Activated gamma-delta T cell treated with Interleukin-2 at 50 U/mL for 16 hours (primary cell): ENCODE data around the gene BGN.
A peak's percentile ranks its signal among the peaks of the same experiment; 100 is the strongest.

Experiments used
- DNase-seq: peaks from one replicate; pipeline ENCODE4 v3.0.0-alpha.2; 2020

Gene BGN

GRCh38 chrX:153494541-153495361, at the start of gene BGN:
BGN (plus strand) TSS chrX:153494980; CDS start chrX:153504632, 9,652 bp downstream.
- DNase-seq: peak; percentile 14

- peak; percentile 3 for DNase-seq
These were observed 49.5 kb upstream of the BGN start for GRCh38 chrX:153445106-153445855.

DNA sequence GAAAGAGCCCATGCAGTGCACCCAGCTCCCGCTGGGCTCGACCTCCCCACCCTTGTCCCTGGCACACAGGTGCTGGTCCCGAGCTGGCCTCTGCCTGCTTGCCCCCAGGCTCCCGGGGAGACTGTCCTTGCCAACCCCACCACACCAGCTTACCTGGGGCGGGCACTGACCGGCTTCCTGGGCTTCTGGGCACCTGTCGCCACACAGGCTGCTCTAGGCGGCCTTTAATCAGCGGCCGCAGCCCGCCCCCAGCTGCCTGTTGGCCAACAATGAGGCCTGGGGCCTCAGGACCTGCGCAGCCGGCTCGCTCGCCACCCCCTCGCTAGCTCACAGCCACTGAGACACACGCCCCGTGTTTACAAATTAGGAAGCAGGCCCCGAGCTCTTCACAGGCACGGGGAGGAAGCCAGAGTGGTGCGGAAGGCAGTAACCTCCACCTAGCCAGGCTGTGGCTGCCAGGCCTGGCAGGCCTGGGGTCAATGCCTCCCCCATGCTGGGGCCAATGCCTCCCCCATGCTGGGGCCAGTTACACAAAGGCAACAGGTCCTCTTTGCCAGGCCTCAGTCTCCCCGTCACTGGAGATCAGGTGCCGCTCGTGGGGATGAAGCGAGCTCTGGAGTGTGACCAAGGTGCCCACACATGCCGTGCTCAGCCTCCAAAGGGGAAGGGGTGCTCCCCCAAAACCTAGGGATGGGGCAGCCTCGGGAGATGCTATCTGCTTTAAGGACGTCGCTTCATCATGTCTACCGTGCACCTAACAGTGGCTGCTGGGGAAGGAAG, 48.7 kb upstream of the BGN start, which contains the start of gene TREX2:
TSS of gene TREX2 (minus strand) at position 201 of the 780 bp plus-strand sequence. CDS start 626 bp downstream, outside the sequence.
- no peak for DNase-seq

DNA sequence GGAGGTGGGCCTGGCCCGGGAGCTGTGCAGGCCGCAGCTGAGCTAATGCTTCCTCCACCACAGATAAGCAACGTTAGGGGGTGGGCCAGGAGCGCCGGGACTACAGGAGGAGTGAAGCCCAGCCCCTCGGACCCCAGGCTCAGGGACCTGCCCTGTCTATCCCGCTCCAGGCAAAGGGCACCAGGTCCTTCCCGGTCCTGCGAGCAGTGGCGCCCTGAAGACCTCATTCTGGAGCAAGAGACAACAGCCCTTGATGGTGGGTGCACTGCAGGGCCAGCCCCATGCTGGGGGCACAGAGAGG, 48.2 kb upstream of the BGN start:
- DNase-seq: no peak

- DNase-seq: no peak
These were observed 47.7 kb upstream of the BGN start for GRCh38 chrX:153446950-153447580.

- DNase-seq: no peak
These were observed 47.2 kb upstream of the BGN start for GRCh38 chrX:153447581-153447960.

- DNase-seq: no peak
These were observed 46.0 kb upstream of the BGN start for GRCh38 chrX:153448556-153449367.

DNA sequence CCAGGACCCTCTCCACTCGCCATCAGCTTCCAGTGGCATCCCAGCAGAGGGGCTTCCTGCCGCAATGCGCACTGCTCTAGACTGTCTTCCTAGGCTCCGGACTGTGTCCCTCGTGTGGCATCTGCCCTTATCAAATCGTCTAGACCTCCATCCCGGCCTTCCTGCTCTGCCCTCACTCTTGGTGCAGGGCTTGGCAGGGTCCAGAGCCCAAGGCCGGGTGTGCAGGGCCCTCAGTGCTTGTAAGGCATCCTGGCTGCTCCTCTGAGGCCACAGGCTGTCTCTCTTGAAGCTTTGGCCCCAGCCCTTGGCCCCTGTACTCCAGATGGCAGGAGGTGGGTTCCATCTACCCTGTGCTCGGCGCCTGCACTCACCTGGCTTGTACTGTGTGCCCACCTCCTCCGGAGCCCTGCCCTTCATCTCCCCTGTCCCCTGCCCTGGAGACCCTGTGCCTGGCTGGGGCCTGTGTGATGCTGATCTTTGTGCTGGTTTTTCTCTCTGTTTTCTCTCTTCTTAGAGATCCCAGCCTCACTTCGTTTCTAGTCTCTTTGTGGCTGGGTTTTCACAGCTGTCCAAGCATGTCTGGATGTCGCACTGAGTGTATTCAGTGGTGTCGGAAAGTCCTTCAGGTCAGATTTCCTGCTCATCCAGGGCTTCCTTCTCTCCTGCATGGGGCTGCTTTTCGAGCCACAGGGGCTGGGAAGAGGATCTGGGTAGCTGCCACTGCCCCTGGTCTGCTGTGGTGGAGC, 45.2 kb upstream of the BGN start:
- DNase-seq: no peak

DNA sequence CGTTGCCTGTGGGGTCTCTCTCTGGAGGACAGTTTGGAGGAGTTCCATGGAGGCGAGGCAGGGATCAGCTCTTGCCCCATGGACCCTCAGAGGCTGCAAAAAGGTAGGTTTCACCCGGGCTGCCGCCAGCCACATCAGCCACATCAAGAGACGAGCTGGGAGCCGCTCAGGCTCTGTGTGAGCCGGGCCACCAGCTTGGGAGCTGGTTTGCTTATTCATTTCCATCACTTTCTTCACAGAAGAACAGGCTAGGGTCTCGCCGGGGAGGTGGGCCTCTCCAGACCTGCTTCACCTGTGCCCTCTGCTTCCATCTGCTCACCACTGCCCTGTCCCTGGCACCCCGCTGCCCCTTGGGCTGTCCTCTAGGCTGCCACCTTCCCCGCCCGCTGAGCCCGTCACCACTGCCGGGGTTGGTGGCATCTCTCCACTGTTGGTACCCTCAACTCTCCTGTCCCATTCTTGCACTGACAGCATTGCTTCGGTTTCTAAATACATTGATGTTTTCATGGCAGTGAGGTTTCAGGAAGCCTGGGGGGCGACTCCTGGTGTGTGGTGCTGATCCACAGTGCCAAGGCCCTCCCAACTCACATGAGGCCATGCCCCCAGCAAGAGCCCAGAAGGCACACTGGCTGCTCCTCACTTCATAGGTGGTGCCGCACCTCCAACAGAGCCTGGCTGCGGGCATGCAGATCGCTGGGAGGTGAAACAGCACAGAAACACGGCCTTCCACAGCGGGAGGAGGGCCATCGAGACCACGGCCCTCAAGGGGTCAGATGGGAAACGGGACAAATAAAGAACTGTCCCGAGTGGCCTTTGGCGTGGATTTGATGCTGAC, 44.4 kb upstream of the BGN start:
- no peak for DNase-seq

DNA sequence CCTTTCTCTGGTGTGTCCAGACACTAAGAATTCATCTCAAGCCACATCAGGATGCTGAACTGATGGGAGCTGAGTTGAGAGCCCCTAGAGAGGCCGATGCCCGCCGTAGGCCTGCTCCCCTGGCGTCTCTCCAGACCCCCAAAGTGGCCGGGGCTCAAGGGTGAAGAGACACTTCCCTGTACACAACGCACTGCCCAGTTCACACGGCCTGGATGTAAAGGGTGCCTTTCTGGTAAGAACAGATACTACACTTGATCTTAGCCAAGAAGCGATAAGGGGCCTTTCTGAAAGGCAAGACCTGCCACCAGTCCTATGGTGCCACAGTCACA, 43.9 kb upstream of the BGN start:
- DNase-seq: no peak

DNA sequence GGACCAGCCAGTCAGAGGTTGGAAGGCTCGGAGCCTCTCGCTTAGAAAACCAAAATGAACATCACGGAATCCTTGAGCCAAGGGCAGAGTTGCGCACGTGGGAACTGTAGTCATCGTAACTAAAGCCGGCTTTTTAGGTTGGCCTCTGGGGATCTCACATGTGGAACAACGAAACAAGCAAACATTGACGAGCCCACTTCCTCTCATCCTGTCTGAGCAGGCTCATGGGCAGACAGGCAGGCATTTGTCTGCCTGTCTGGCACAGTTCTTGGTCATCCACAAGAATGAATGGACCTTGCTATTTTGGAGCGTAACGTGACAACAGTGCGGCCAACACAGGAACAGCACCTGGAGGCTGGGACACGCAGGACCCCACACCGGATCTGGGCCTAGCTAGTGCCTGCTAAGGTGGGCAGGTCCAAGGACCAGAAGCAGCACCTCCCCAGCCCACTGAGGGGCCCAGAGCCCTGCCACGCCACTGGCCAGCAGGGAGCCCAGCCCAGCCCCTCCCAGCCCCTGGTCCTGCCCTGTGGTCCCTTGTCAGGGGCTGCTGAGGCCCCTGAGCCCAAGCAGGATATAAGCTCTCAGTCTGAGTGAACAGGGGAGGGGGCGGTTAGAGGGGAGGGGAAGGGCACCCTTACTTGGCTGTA, 39.8 kb upstream of the BGN start:
- DNase-seq: no peak

GRCh38 chrX:153455571-153455970, 39.2 kb upstream of the BGN start:
- DNase-seq: no peak

DNA sequence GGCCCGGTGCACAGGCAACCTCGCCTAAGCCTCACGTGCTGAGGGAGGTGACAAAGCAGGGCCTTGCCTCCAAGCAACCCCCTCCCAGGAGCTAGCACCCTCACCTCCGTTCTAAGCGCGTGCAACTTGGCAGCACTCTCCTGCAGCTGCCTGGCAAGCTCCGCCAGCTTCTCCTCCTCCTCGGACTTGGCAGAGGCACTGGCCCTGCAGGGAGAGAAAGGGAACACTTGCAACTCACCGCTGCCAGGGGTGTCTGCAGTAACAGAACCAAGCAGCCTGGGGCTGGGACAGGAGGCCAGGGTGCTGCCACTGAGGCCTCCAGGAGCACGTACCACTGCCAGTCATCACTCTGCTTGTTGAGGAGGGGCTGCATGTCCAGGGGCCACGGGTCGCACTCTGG, 38.6 kb upstream of the BGN start:
- no peak for DNase-seq

DNA sequence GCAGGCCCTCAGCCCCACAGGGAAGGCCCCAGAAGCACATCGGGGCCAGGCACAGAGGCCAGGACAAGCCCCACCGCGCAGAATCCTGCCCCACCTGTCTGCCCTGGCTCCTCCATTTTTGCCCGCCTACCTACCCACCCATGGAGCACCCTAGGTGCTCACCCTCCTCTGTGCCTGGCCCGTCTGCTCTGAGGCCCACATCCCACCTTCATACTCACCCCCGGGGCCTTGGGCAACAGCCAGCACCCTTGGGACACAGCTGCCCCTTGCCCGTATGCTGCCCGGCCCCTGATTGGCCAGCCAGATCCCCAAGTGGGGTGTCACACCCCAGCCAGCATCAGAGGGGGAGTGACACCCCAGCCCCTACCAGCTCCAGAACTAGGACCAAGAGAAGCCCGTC, 38.1 kb upstream of the BGN start:
- no peak for DNase-seq

DNA sequence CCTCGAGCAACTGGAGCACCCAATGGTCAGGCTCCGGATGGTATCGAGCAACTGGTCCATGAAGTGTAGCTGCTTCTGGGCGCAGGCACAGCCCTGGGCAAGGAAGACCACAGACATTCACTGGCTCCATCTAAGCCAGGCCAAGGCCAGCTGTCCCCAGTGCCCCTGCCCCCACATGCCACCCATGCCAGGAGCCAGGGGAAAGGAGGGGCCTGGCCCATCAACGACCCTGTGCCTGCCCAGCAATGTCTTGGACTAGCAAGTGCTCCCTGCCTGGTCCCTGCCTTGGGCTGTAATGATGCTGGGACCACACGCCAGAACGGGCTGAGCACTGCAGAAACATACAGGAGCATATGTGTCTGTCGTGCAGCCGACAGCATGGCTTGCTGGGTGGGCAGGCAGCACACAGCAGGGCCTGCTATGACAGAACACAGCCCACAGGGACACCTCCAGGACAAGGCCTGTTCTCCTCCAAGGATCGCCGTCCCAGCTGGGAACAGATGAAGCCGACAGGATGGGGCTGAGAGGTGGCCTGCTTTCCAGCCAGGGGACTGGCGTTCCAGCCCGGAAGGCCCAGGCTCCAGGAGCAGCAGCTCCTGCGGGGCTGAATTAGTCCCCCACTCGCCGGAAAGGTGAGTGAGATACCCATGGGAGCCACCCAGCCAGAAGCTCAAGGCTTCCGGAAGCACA, 37.5 kb upstream of the BGN start:
- no peak for DNase-seq

- no peak for DNase-seq
These were observed 36.8 kb upstream of the BGN start for GRCh38 chrX:153457827-153458466.

- no peak for DNase-seq
These were observed 36.3 kb upstream of the BGN start for GRCh38 chrX:153458476-153458875.

DNA sequence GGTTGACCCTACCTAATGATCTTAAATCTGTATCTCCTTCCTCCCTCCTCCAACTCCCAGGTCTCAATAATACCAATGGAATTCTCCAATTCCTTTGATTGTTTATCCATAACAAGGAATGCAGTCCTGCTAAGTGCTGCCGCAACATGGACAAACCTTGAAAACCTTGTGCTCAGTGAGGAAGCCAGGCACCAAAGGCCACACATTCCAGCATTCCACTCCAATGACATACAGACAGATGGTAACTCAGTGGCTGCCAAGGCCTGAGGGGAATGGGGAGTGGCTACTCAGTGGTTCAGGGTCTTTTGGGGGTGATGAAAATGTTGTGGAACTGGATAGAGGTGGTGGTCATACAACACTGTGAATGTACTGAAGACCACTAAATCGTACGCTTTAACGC, 34.8 kb upstream of the BGN start:
- DNase-seq: no peak

GRCh38 chrX:153460826-153461225, 34.0 kb upstream of the BGN start:
- DNase-seq: peak; percentile 39
